GM23338 (cell line): Measurements from ENCODE around the gene BCR. TPM values are rescaled to one million over a fixed set of nuclear protein-coding genes. Genes with fewer than 3 reads are reported as not detected.

Source experiments
- ATAC-seq: fragments of 200-7000 bp; cut with Tn5 transposase; 3 replicates; pipeline ENCODE4 v1.9.1; 2020
- DNase-seq: peaks from one replicate; pipeline ENCODE4 v3.0.0-alpha.2; 2015; ENCODE audit warnings: low spot score
- H2AFZ ChIP-seq: fragments of 200-600 bp; sonication (generic); 2 replicates; pipeline ENCODE4 v1.8.0; 2016; ENCODE audit warnings: antibody characterized with exemption, mild to moderate bottlenecking, moderate library complexity
- H3F3A ChIP-seq: fragments of 200-600 bp; sonication (generic); replicated peaks from 2 replicates; pipeline ENCODE4 v1.8.0; 2017; ENCODE audit warnings: antibody characterized with exemption, mixed run types, low read depth
- H3K27ac ChIP-seq: fragments of 200-600 bp; sonication (generic); 2 replicates; pipeline ENCODE4 v1.6.1; 2016; ENCODE audit warnings: low read depth
- H3K27me3 ChIP-seq: fragments of 200-600 bp; sonication (generic); 2 replicates; pipeline ENCODE4 v1.8.0; 2016; ENCODE audit warnings: mild to moderate bottlenecking, mixed run types, moderate library complexity; ENCODE audit not compliant: insufficient read depth
- H3K36me3 ChIP-seq: fragments of 200-600 bp; sonication (generic); 2 replicates; pipeline ENCODE4 v1.8.0; 2016; ENCODE audit warnings: mild to moderate bottlenecking; ENCODE audit not compliant: insufficient read depth
- H3K4me1 ChIP-seq: fragments of 200-600 bp; sonication (generic); 2 replicates; pipeline ENCODE4 v1.8.0; 2016; ENCODE audit warnings: mild to moderate bottlenecking, moderate library complexity; ENCODE audit not compliant: insufficient read depth
- H3K4me2 ChIP-seq: fragments of 200-600 bp; sonication (generic); 2 replicates; pipeline ENCODE4 v1.7.1; 2017; ENCODE audit warnings: mixed run types
- H3K4me3 ChIP-seq: fragments of 200-600 bp; sonication (generic); 2 replicates; pipeline ENCODE4 v1.6.1; 2016; ENCODE audit warnings: mixed run types
- H3K79me2 ChIP-seq: fragments of 200-600 bp; sonication (generic); replicated peaks from 2 replicates; pipeline ENCODE4 v1.8.0; 2017; ENCODE audit warnings: mild to moderate bottlenecking; ENCODE audit not compliant: insufficient read depth
- H3K9me2 ChIP-seq: fragments of 200-600 bp; sonication (generic); 2 replicates; pipeline ENCODE4 v1.8.0; 2017; ENCODE audit not compliant: insufficient read depth
- H4K20me1 ChIP-seq: fragments of 200-600 bp; sonication (generic); replicated peaks from 2 replicates; pipeline ENCODE4 v1.8.0; 2017; ENCODE audit warnings: mild to moderate bottlenecking; ENCODE audit not compliant: insufficient read depth
- H3K27ac Mint-ChIP-seq: 2 replicates; pipeline ENCODE4 v1.8.0; 2020; ENCODE audit warnings: inconsistent platforms, mild to moderate bottlenecking, moderate library complexity, mixed read lengths
- H3K27me3 Mint-ChIP-seq: 3 replicates; pipeline ENCODE4 v1.8.0; 2022; ENCODE audit warnings: low read depth, mild to moderate bottlenecking, moderate library complexity, mixed read lengths, inconsistent platforms; ENCODE audit not compliant: insufficient read depth, poor library complexity
- H3K36me3 Mint-ChIP-seq: 3 replicates; pipeline ENCODE4 v1.8.0; 2021; ENCODE audit warnings: low read depth, mild to moderate bottlenecking, inconsistent platforms, moderate library complexity, mixed read lengths
- H3K4me1 Mint-ChIP-seq: 3 replicates; pipeline ENCODE4 v1.8.0; 2020; ENCODE audit warnings: mild to moderate bottlenecking, inconsistent platforms, mixed read lengths
- H3K4me3 Mint-ChIP-seq: 3 replicates; pipeline ENCODE4 v1.8.0; 2021; ENCODE audit warnings: moderate library complexity, mild to moderate bottlenecking, inconsistent platforms, mixed read lengths
- H3K9me3 Mint-ChIP-seq: 3 replicates; pipeline ENCODE4 v1.8.0; 2020; ENCODE audit warnings: moderate library complexity, mild to moderate bottlenecking, inconsistent platforms, mixed read lengths
- NANOG ChIP-seq: IDR thresholded peaks from 2 replicates; pipeline ENCODE4 v1.6.1; 2016; ENCODE audit warnings: antibody characterized with exemption, borderline replicate concordance
- ZNF331 ChIP-seq: fragments of 250-450 bp; sonication (Bioruptor Pico); IDR thresholded peaks from 2 replicates; pipeline ENCODE4 v1.5.0; 2020; ENCODE audit warnings: low read depth, mild to moderate bottlenecking, moderate library complexity
- polyA plus RNA-seq: library from polyadenylated mRNA; unstranded; fragments of >200 nt; fragmentation: Nextera tagmentation; extraction: Ambion mirVana; gene quantifications from 2 replicates; pipeline ENCODE4 v1.2.1, GENCODE V29; 2016
- total RNA-seq: library from RNA; depleted of rRNA; stranded (reverse); fragments of >200 nt; shearing (Covaris generic); gene quantifications from 2 replicates; pipeline ENCODE4 v1.2.3, GENCODE V29; 2014
- TF ChIP-seq, protein P1 (sequence below), 2 experiments: fragments of 200-600 bp in 1 of 2; sonication (generic) in 1 of 2; conservative IDR thresholded peaks; 2 replicates each; pipeline versions ENCODE4 v1.5.1 to v1.6.1; 2016 to 2017; ENCODE audit warnings: antibody characterized with exemption in 2 of 2, low read depth in 2 of 2, mild to moderate bottlenecking in 2 of 2, moderate library complexity in 1 of 2

BCR gene
- total and polyA plus RNA-seq, 2 experiments from 2014 or later, result 17.7 to 121 TPM

DNA sequence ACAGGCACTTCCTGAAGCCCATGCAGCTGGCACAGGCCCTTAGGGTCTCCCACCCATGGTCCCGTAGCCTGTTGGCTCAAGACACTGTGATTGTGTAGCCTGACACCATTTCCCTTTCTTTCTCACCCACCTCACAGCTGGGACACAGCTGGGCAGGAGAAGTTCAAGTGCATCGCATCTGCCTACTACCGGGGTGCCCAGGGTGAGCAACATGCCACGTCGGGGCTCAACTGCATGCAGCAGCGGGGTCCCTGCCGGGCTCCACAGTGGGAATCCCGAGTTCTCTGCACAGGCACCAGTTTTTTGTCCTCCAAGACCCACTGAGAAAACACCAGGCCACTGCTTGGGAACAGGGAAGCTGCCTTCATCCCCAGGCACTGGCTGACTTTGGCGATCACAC, 24.5 kb upstream of the BCR start:
- peaks cover 22% of the 10 kb centered on the region for H3K27me3 Mint-ChIP-seq
- H3K9me3 Mint-ChIP-seq, result no peaks in the 10 kb centered on the region; the same call in 2 of the 3 replicates
- Histone ChIP-seq H3K27me3 (no peaks in the 10 kb centered on the region), H3K36me3 (no peaks in the 10 kb centered on the region), H3K27ac (no peak overlapping the region), H3K4me3 (no peak overlapping the region), H3K4me1 (peaks cover 6% of the 10 kb centered on the region), H4K20me1 (no peaks in the 10 kb centered on the region), H2AFZ (no peak overlapping the region), H3K4me2 (no peak overlapping the region), H3F3A (no peaks in the 10 kb centered on the region), H3K79me2 (no peaks in the 10 kb centered on the region), H3K9me2 (no peaks in the 10 kb centered on the region)
- DNase-seq (no peak), ATAC-seq (no peak)
- no peak overlapping the region for H3K27ac Mint-ChIP-seq
- TF ChIP-seq NANOG, result no peak
- TF ChIP-seq, protein P1, sequence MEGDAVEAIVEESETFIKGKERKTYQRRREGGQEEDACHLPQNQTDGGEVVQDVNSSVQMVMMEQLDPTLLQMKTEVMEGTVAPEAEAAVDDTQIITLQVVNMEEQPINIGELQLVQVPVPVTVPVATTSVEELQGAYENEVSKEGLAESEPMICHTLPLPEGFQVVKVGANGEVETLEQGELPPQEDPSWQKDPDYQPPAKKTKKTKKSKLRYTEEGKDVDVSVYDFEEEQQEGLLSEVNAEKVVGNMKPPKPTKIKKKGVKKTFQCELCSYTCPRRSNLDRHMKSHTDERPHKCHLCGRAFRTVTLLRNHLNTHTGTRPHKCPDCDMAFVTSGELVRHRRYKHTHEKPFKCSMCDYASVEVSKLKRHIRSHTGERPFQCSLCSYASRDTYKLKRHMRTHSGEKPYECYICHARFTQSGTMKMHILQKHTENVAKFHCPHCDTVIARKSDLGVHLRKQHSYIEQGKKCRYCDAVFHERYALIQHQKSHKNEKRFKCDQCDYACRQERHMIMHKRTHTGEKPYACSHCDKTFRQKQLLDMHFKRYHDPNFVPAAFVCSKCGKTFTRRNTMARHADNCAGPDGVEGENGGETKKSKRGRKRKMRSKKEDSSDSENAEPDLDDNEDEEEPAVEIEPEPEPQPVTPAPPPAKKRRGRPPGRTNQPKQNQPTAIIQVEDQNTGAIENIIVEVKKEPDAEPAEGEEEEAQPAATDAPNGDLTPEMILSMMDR (conservative IDR thresholded peaks at IDR 0.05; ENCODE audit: low read depth in 2 of 2), result no peak
- peaks cover 35% of the 10 kb centered on the region for H3K4me1 Mint-ChIP-seq
- no peak overlapping the region for H3K4me3 Mint-ChIP-seq
- H3K36me3 Mint-ChIP-seq, result no peaks in the 10 kb centered on the region

- Histone ChIP-seq H3K4me1 (peaks cover 6% of the 10 kb centered on the region), H3K4me3 (no peak overlapping the region), H2AFZ (no peak overlapping the region), H3F3A (no peaks in the 10 kb centered on the region), H3K4me2 (0 out of 2 replicates have a peak overlapping the region, but pooled peaks have one; percentile 45), H3K9me2 (no peaks in the 10 kb centered on the region), H3K27ac (no peak overlapping the region), H3K27me3 (no peaks in the 10 kb centered on the region), H4K20me1 (no peaks in the 10 kb centered on the region), H3K79me2 (no peaks in the 10 kb centered on the region), H3K36me3 (no peaks in the 10 kb centered on the region)
- DNase-seq (peak; percentile 56), ATAC-seq (peak; percentile 56)
- Mint-ChIP-seq H3K27ac (no peak overlapping the region), H3K4me3 (no peak overlapping the region), H3K4me1 (peaks cover 32% of the 10 kb centered on the region), H3K9me3 (no peaks in the 10 kb centered on the region; the same call in 2 of the 3 replicates), H3K27me3 (peaks cover 19% of the 10 kb centered on the region), H3K36me3 (no peaks in the 10 kb centered on the region)
- TF ChIP-seq ZNF331 (CRISPR knock-in tag), result no peak
- TF ChIP-seq, protein P1 (conservative IDR thresholded peaks at IDR 0.05; ENCODE audit: low read depth in 2 of 2), result peak in 1 of 2 experiments; percentile 63; a peak in 3 of 4 replicates
Observed at GRCh38 chr22:23156286-23156685, 24.0 kb upstream of the BCR start.
